Caco-2 (cell line): ENCODE measurements around the gene SP8. TPM values are rescaled to one million over a fixed set of nuclear protein-coding genes. Genes with fewer than 3 reads are reported as not detected.

ENCODE experiments used
- BruUV-seq: library from RNA; stranded (reverse); fragments of 400-500 nt; replicated peaks from 2 replicates; lab custom pipeline; 2021; lab: Mats Ljungman, UMichigan
- CTCF ChIA-PET: fragments of 300-600 bp; sonication (Branson Sonifier 250); formaldehyde crosslinking; loops from one replicate; lab custom pipeline; 2022; ENCODE audit warnings: antibody characterized with exemption; lab: Charles Lee
- POLR2A ChIA-PET: fragments of 300-600 bp; sonication (Branson Sonifier 250); formaldehyde crosslinking; loops from one replicate; lab custom pipeline; 2022; ENCODE audit warnings: antibody characterized with exemption; lab: Charles Lee
- DNase-seq, 2 experiments: peaks; one replicate each; pipeline versions ENCODE4 v3.0.0 to v3.0.0-alpha.2; 2020 to 2022
- H3K27me3 ChIP-seq: replicated peaks from 2 replicates; pipeline ENCODE4 v1.6.0; 2011; ENCODE audit warnings: low read length; ENCODE audit not compliant: control insufficient read depth, insufficient read depth
- H3K36me3 ChIP-seq: 2 replicates; pipeline ENCODE4 v1.5.1; 2011; ENCODE audit warnings: low read length; ENCODE audit not compliant: control insufficient read depth, insufficient read depth
- H3K4me1 ChIP-seq: fragments of 250-450 bp; sonication (Bioruptor Pico); 2 replicates; pipeline ENCODE4 v1.5.1; 2020; ENCODE audit warnings: mild to moderate bottlenecking
- H3K4me3 ChIP-seq: 2 replicates; pipeline ENCODE4 v1.5.1; 2011; ENCODE audit warnings: low read depth, mild to moderate bottlenecking, control low read depth, low read length
- H3K9me3 ChIP-seq: fragments of 250-450 bp; sonication (Bioruptor Pico); 2 replicates; pipeline ENCODE4 v1.5.1; 2020; ENCODE audit warnings: mild to moderate bottlenecking, moderate library complexity
- H3K27ac Mint-ChIP-seq: one replicate; pipeline ENCODE4 v1.8.0; 2022; ENCODE audit warnings: mixed read lengths; ENCODE audit not compliant: unreplicated experiment
- H3K27me3 Mint-ChIP-seq: one replicate; pipeline ENCODE4 v1.8.0; 2022; ENCODE audit warnings: mixed read lengths; ENCODE audit not compliant: insufficient read depth, unreplicated experiment
- H3K36me3 Mint-ChIP-seq: one replicate; pipeline ENCODE4 v1.8.0; 2022; ENCODE audit warnings: mild to moderate bottlenecking, mixed read lengths; ENCODE audit not compliant: insufficient read depth, unreplicated experiment
- H3K4me1 Mint-ChIP-seq: one replicate; pipeline ENCODE4 v1.8.0; 2022; ENCODE audit warnings: low read depth, mixed read lengths; ENCODE audit not compliant: unreplicated experiment
- H3K4me3 Mint-ChIP-seq: one replicate; pipeline ENCODE4 v1.8.0; 2022; ENCODE audit warnings: mild to moderate bottlenecking, moderate library complexity, mixed read lengths; ENCODE audit not compliant: unreplicated experiment
- H3K9me3 Mint-ChIP-seq: one replicate; pipeline ENCODE4 v1.8.0; 2022; ENCODE audit warnings: mixed read lengths; ENCODE audit not compliant: unreplicated experiment
- intact Hi-C: fragments of 100-400 bp; cut with micrococcal nuclease; formaldehyde crosslinking; loops from one replicate; pipeline ENCODE4 v1.10.0; 2022; ENCODE audit not compliant: unreplicated experiment
- total RNA-seq: library from RNA; stranded (reverse); gene quantifications from 2 replicates; pipeline ENCODE4 v1.2.3, GENCODE V29; 2022
- TF ChIP-seq, protein P1 (sequence below), 2 experiments: fragments of 200-600 bp in 1 of 2; IDR thresholded peaks; 1 replicate in 1 of 2; 2 replicates in 1 of 2; pipeline versions ENCODE4 v1.5.1 to v1.8.0; 2011 to 2022; ENCODE audit warnings: antibody characterized with exemption in 1 of 2, control low read depth in 1 of 2, inconsistent platforms in 1 of 2, low read depth in 1 of 2, low read length in 1 of 2, mild to moderate bottlenecking in 1 of 2, moderate library complexity in 1 of 2; ENCODE audit not compliant: insufficient read depth in 1 of 2, severe bottlenecking in 1 of 2, unreplicated experiment in 1 of 2

The SP8 gene
- total RNA-seq, 1 experiment from 2014 or later: 13.2 TPM

GRCh38 chr7:20785157-20786048 lies 1.3 kb downstream of the SP8 start:
- POLR2A ChIA-PET: interaction anchor here (0.5 to 2.4 kb wide), 6 partner anchors 12 to 856 kb away, joined by 3 to 17 read pairs (median 4); no protein-coding TSS in a partner anchor
- intact Hi-C loops: loop anchor here (1.0 to 5.0 kb wide), 5 partner anchors 47 to 642 kb away; partner anchors contain the start of gene SP4
- Mint-ChIP-seq H3K36me3 (peaks cover 19% of the 10 kb centered on the region), H3K27me3 (peaks cover 3% of the 10 kb centered on the region), H3K4me3 (peak overlapping the region; percentile 92), H3K27ac (peak overlapping the region; percentile 66), H3K9me3 (no peaks in the 10 kb centered on the region), H3K4me1 (peaks cover 40% of the 10 kb centered on the region)
- CTCF ChIA-PET: interaction anchor here (0.6 to 2.5 kb wide), 6 partner anchors 12 to 255 kb away, joined by 3 to 9 read pairs (median 5); no protein-coding TSS in a partner anchor
- BruUV-seq: no TSS peak
- H3K27me3 ChIP-seq: no peaks in the 10 kb centered on the region
- peaks cover 10% of the 10 kb centered on the region for H3K4me1 ChIP-seq
- peak overlapping the region; percentile 84 for H3K4me3 ChIP-seq
- TF ChIP-seq, protein P1, sequence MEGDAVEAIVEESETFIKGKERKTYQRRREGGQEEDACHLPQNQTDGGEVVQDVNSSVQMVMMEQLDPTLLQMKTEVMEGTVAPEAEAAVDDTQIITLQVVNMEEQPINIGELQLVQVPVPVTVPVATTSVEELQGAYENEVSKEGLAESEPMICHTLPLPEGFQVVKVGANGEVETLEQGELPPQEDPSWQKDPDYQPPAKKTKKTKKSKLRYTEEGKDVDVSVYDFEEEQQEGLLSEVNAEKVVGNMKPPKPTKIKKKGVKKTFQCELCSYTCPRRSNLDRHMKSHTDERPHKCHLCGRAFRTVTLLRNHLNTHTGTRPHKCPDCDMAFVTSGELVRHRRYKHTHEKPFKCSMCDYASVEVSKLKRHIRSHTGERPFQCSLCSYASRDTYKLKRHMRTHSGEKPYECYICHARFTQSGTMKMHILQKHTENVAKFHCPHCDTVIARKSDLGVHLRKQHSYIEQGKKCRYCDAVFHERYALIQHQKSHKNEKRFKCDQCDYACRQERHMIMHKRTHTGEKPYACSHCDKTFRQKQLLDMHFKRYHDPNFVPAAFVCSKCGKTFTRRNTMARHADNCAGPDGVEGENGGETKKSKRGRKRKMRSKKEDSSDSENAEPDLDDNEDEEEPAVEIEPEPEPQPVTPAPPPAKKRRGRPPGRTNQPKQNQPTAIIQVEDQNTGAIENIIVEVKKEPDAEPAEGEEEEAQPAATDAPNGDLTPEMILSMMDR (IDR thresholded peaks at IDR 0.05; ENCODE audit: insufficient read depth in 1 of 2, low read depth in 1 of 2, low read length in 1 of 2, severe bottlenecking in 1 of 2, unreplicated experiment in 1 of 2): no peak
- no peaks in the 10 kb centered on the region for H3K9me3 ChIP-seq
- H3K36me3 ChIP-seq: no peaks in the 10 kb centered on the region
- DNase-seq: peak; percentile 42 to 54

DNA sequence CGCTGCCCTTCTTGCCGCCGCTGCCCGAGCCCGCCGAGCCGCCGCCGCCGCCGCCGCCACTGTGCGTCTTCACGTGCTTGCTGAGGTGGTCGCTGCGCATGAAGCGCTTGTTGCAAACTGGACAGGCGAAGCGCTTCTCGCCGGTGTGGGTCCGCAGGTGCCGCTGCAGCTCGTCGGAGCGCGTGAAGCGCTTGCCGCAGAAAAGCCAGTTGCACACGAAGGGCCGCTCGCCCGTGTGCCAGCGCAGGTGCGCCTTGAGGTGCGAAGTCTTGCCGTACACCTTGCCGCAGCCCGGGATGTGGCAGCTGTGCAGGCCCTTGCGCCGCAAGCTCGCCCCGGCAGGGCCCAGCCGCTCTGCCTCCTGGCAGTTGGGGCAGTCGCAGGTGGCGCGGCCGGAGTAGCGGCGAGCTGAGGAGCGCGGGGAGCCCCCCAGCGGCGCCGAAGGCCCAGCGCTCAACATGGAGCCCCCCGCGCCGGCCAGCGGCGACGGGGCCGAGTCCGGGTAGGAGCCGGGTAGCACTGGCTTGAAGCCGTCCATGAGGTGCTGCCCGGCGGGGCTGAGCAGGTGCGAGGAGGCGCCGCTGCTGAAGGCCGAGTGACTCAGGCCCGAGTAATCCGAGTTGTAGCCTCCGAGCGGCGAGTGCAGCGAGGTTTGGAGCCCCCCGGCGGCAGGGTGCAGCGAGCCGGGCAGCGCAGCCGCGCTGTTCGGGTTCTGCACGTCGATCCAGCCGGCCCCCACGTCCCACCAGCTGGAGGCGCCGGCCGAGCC lies 2.1 kb downstream of the SP8 start:
- peaks cover 18% of the 10 kb centered on the region for H3K4me1 ChIP-seq
- Mint-ChIP-seq H3K27ac (peak overlapping the region; percentile 89), H3K4me3 (peak overlapping the region; percentile 92), H3K27me3 (peaks cover 3% of the 10 kb centered on the region), H3K9me3 (no peaks in the 10 kb centered on the region), H3K36me3 (peaks cover 19% of the 10 kb centered on the region), H3K4me1 (peaks cover 45% of the 10 kb centered on the region)
- POLR2A ChIA-PET: interaction anchor here (0.6 to 2.4 kb wide), 2 partner anchors 13 to 567 kb away, joined by 10 to 17 read pairs; no protein-coding TSS in a partner anchor
- no TSS peak for BruUV-seq
- no peaks in the 10 kb centered on the region for H3K9me3 ChIP-seq
- no peaks in the 10 kb centered on the region for H3K27me3 ChIP-seq
- TF ChIP-seq, protein P1 (IDR thresholded peaks at IDR 0.05; ENCODE audit: insufficient read depth in 1 of 2, low read depth in 1 of 2, low read length in 1 of 2, severe bottlenecking in 1 of 2, unreplicated experiment in 1 of 2): peak; percentile 66 to 82
- H3K36me3 ChIP-seq: no peaks in the 10 kb centered on the region
- DNase-seq: peak; percentile 80 to 87
- CTCF ChIA-PET: interaction anchor here (0.6 kb wide), 2 partner anchors 134 to 256 kb away, joined by 3 to 4 read pairs; no protein-coding TSS in a partner anchor
- H3K4me3 ChIP-seq: peak overlapping the region; percentile 84
- intact Hi-C loops: loop anchor here (1.0 to 5.0 kb wide), 4 partner anchors 46 to 643 kb away; partner anchors contain the start of gene SP4
